Neural crest cell (in vitro differentiated cells): ENCODE measurements around the gene HYAL1. TPM values are rescaled to one million over a fixed set of nuclear protein-coding genes. Genes with fewer than 3 reads are reported as not detected.
A peak's percentile ranks its signal among the peaks of the same experiment; 100 is the strongest.
"Not testable (repeated sequence)": the region's sequence is repeated elsewhere in the genome, so short reads cannot be mapped to it uniquely, and the experiment has no call there.

Experiments
- DNase-seq: peaks from one replicate; pipeline ENCODE4 v3.0.0; 2021; ENCODE audit warnings: low read depth, mixed read lengths, low spot score
- H3K27ac Mint-ChIP-seq: one replicate; pipeline ENCODE4 v1.8.0; 2021; ENCODE audit warnings: mild to moderate bottlenecking, mixed read lengths; ENCODE audit not compliant: unreplicated experiment
- H3K27me3 Mint-ChIP-seq: 2 replicates; pipeline ENCODE4 v1.8.0; 2021; ENCODE audit warnings: low read depth, mild to moderate bottlenecking, mixed read lengths
- H3K36me3 Mint-ChIP-seq: 2 replicates; pipeline ENCODE4 v1.8.0; 2021; ENCODE audit warnings: low read depth, mild to moderate bottlenecking, mixed read lengths
- H3K4me1 Mint-ChIP-seq: 2 replicates; pipeline ENCODE4 v1.8.0; 2021; ENCODE audit warnings: mixed read lengths
- H3K4me3 Mint-ChIP-seq: one replicate; pipeline ENCODE4 v1.8.0; 2021; ENCODE audit warnings: mild to moderate bottlenecking, mixed read lengths
- H3K9me3 Mint-ChIP-seq: 2 replicates; pipeline ENCODE4 v1.8.0; 2021; ENCODE audit warnings: mixed read lengths
- total RNA-seq: library from RNA; stranded (reverse); gene quantifications from 2 replicates; pipeline ENCODE4 v1.2.1, GENCODE V29; 2021
- TF ChIP-seq, protein P1 (sequence below): fragments of 200-600 bp; sonication (generic); conservative IDR thresholded peaks from 2 replicates; pipeline ENCODE4 v1.5.0; 2021; ENCODE audit warnings: antibody characterized with exemption, mild to moderate bottlenecking

Gene HYAL1
- total RNA-seq, 1 donor from 2014 or later = 2.5 TPM

DNA sequence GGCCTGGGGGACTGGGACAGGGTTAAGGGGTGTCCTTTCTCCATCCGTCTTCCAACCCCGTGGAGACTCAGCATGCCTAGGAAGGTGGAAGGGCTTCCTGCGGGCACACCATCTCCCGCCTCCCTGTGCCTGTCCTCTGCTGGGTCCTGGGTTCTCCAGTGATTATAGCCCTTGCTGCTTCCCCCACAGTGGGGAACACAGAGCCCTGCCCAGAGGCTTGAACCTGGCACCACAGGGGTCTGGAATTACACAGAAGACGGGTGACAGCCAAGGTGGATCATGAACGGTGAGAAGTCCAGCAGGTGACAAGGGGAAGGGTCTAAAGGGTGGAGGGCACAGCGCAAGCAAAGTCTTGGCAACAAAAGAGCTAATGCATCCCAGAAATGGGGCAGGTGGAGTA, 40.6 kb downstream of the HYAL1 start:
- peaks cover 5% of the 10 kb centered on the region for H3K27me3 Mint-ChIP-seq
- TF ChIP-seq, protein P1, sequence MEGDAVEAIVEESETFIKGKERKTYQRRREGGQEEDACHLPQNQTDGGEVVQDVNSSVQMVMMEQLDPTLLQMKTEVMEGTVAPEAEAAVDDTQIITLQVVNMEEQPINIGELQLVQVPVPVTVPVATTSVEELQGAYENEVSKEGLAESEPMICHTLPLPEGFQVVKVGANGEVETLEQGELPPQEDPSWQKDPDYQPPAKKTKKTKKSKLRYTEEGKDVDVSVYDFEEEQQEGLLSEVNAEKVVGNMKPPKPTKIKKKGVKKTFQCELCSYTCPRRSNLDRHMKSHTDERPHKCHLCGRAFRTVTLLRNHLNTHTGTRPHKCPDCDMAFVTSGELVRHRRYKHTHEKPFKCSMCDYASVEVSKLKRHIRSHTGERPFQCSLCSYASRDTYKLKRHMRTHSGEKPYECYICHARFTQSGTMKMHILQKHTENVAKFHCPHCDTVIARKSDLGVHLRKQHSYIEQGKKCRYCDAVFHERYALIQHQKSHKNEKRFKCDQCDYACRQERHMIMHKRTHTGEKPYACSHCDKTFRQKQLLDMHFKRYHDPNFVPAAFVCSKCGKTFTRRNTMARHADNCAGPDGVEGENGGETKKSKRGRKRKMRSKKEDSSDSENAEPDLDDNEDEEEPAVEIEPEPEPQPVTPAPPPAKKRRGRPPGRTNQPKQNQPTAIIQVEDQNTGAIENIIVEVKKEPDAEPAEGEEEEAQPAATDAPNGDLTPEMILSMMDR = no peak
- H3K9me3 Mint-ChIP-seq = no peaks in the 10 kb centered on the region
- H3K4me3 Mint-ChIP-seq = peak overlapping the region; percentile 62
- no peaks in the 10 kb centered on the region for H3K36me3 Mint-ChIP-seq
- H3K4me1 Mint-ChIP-seq = peaks cover 58% of the 10 kb centered on the region
- DNase-seq = no peak
- no peak overlapping the region for H3K27ac Mint-ChIP-seq

DNA sequence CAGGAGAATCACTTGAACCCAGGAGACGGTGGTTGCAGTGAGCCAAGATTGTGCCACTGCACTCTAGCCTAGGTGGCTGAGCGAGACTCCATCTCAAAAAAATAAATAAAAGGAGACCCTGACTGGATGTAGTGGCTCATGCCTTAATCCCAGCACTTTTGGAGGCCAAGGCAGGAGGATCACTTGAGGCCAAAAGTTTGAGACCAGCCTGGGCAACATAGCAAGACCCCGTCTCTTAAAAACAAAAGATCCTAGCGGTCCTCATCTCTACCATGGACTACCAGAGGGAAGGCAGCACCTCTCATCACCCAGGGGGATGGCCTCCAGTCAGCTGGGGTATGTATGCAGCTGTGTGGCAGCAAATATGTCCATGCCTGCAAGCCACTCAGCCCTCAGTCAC, 41.2 kb downstream of the HYAL1 start:
- H3K27me3 Mint-ChIP-seq, H3K36me3 Mint-ChIP-seq, H3K9me3 Mint-ChIP-seq, DNase-seq, H3K27ac Mint-ChIP-seq: not testable (repeated sequence)
- Mint-ChIP-seq H3K4me1 (peaks cover 62% of the 10 kb centered on the region), H3K4me3 (peak overlapping the region; percentile 62)

DNA sequence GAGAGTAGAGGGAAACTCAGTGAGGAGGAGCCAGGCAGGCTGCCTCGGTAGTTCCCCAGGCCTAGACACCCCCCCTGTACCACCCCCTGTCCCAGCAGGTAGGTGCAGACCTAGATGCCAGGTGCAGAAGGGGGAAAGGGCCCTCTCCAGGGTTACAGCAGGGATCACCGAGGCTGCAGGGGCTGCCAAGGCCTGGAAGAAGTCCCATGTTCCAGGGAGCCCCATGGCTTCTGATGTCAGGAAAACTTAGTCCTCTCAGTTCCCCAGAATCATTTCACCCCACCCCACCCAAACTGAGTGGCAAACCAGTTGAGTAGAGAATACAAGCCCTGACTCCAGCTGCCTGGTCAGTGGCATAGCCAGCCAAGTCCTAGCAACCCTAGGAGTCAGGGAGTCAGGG, 41.9 kb downstream of the HYAL1 start:
- Mint-ChIP-seq H3K4me1 (peaks cover 69% of the 10 kb centered on the region), H3K36me3 (peaks cover 5% of the 10 kb centered on the region), H3K4me3 (peak overlapping the region; percentile 49), H3K27ac (peak overlapping the region; percentile 97), H3K9me3 (no peaks in the 10 kb centered on the region), H3K27me3 (peaks cover 4% of the 10 kb centered on the region)
- DNase-seq = no peak
- TF ChIP-seq, protein P1 = no peak

DNA sequence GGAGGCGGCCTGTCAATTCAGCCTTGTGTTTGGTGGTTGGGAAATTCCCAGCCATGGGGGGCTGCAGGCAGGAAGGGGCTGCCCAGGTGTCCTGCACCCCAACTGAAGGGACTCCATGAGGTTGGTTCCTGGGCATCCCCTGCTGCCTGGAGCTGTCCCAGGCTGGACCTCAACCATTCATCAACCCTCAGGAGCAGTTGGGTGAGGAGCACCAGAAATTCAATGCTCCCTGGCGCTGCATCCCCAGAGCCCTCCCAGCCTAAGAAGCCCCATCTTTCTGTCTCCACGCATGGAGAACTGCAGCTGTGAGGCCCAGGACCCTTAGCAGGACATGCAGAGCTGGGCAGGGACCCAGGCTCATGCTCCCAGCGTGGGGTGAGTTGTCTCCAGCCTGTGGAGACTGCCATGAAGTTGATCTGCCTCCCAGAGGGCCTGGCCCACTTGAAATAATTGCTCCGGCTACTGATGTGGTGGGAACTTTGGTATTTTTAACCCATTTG, 42.4 kb downstream of the HYAL1 start:
- Mint-ChIP-seq H3K36me3 (peaks cover 5% of the 10 kb centered on the region), H3K4me3 (peak overlapping the region; percentile 49), H3K4me1 (peaks cover 69% of the 10 kb centered on the region), H3K27me3 (peaks cover 3% of the 10 kb centered on the region), H3K9me3 (no peaks in the 10 kb centered on the region), H3K27ac (peak overlapping the region; percentile 97)
- TF ChIP-seq, protein P1 = no peak
- DNase-seq = no peak

DNA sequence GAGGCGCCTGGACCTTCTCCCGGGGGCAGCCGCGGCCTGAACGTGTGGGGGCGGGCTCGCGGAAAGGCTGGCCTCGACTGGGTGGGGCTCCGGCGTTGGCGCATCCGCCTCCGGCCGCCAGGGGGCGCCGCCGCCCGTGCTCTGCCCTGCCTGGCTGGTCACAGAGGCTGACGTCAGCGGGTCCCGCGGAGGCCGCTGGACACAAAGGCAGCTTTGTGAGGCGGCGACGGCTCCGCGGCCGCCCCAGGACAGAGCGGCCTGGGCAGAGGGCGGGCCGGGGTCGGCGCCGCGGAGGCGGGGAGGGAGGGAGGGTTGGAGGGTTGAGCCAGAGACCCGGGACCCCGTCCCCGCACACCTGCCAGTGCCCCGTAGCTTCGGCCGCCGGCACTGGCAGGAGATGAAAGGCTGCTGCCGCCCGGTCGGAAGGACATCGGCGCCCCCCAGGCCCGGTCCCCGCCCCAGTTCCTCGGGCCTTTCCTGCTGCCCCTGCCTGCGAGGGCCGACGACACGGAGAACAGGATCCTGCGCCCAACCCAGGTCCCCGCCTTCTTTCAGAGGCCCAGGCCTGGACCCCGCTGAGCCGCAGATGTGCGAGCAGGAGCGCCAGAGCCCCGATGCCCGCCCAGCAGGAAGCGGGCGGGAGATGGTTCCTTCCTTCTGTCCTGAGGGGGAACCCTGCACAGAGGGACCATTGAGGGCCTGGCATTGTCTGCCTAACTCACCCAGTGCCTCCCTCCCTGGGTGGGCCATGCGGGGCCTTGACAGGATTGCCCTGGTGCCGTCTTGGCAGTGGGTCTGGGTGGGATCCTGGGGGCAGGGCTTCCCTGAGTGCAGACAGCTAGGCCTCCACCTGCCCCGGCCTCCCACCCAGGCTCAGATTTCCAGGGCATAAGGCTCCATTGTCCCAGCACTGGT, 43.1 kb downstream of the HYAL1 start:
- peak overlapping the region; percentile 97 for H3K27ac Mint-ChIP-seq

More for the DNA sequence above, 43.1 kb downstream of the HYAL1 start:
- peak; percentile 94 for DNase-seq
- Mint-ChIP-seq H3K4me3 (peak overlapping the region; percentile 77), H3K9me3 (no peaks in the 10 kb centered on the region), H3K4me1 (peaks cover 64% of the 10 kb centered on the region), H3K27me3 (no peaks in the 10 kb centered on the region), H3K36me3 (peaks cover 5% of the 10 kb centered on the region)
- TF ChIP-seq, protein P1 = peak; percentile 99
